Mesenchymal stem cell (in vitro differentiated cells and primary cell): ENCODE results near the gene ERC2.

Experiments used
- DNase-seq: peaks from one replicate; pipeline ENCODE4 v3.0.0-alpha.2; 2013
- H2AFZ ChIP-seq: one replicate; pipeline ENCODE4 v1.6.1; 2013; ENCODE audit warnings: low read depth, mild to moderate bottlenecking, control low read depth, inconsistent platforms, low read length, moderate library complexity
- H2AK5ac ChIP-seq: 2 replicates; pipeline ENCODE4 v1.6.1; 2013; ENCODE audit warnings: low read length, moderate library complexity, mild to moderate bottlenecking, inconsistent platforms; ENCODE audit not compliant: severe bottlenecking
- H2BK120ac ChIP-seq: one replicate; pipeline ENCODE4 v1.6.1; 2013; ENCODE audit warnings: low read depth, mild to moderate bottlenecking, inconsistent platforms, low read length, moderate library complexity
- H2BK12ac ChIP-seq, 2 experiments: one replicate each; pipeline ENCODE4 v1.6.1; 2013; ENCODE audit warnings: inconsistent platforms in 2 of 2, low read length in 2 of 2, mild to moderate bottlenecking in 2 of 2, moderate library complexity in 2 of 2, control low read depth in 1 of 2
- H2BK15ac ChIP-seq: one replicate; pipeline ENCODE4 v1.6.1; 2013; ENCODE audit warnings: mild to moderate bottlenecking, low read depth, inconsistent platforms; ENCODE audit not compliant: poor library complexity, severe bottlenecking
- H2BK5ac ChIP-seq: 2 replicates; pipeline ENCODE4 v1.6.1; 2013; ENCODE audit warnings: low read depth, mild to moderate bottlenecking, low read length, control low read depth, inconsistent platforms; ENCODE audit not compliant: poor library complexity, severe bottlenecking
- H3K14ac ChIP-seq, 2 experiments: one replicate each; pipeline ENCODE4 v1.6.1; 2013; ENCODE audit warnings: inconsistent platforms in 2 of 2, low read length in 2 of 2, control low read depth in 1 of 2, mild to moderate bottlenecking in 1 of 2, moderate library complexity in 1 of 2
- H3K18ac ChIP-seq, 2 experiments: one replicate each; pipeline ENCODE4 v1.6.1; 2013; ENCODE audit warnings: inconsistent platforms in 2 of 2, low read length in 2 of 2, control low read depth in 1 of 2, low read depth in 1 of 2, mild to moderate bottlenecking in 1 of 2
- H3K23ac ChIP-seq, 2 experiments: one replicate each; pipeline ENCODE4 v1.6.1; 2013; ENCODE audit warnings: inconsistent platforms in 2 of 2, low read length in 2 of 2, mild to moderate bottlenecking in 2 of 2, moderate library complexity in 2 of 2, control low read depth in 1 of 2
- H3K27ac ChIP-seq: 2 replicates; pipeline ENCODE4 v1.5.1; 2013; ENCODE audit warnings: mild to moderate bottlenecking, moderate library complexity, low read length, control low read depth, inconsistent platforms; ENCODE audit not compliant: poor library complexity, severe bottlenecking
- H3K27me3 ChIP-seq, 2 experiments: 2 replicates each; pipeline versions ENCODE4 v1.6.1 to v1.7.0; 2013; ENCODE audit warnings: low read length in 2 of 2, mild to moderate bottlenecking in 2 of 2, moderate library complexity in 2 of 2, control low read depth in 1 of 2, inconsistent platforms in 1 of 2; ENCODE audit not compliant: control insufficient read depth in 1 of 2, insufficient read depth in 1 of 2
- H3K36me3 ChIP-seq, 2 experiments: 2 replicates each; pipeline versions ENCODE4 v1.6.1 to v1.7.0; 2013; ENCODE audit warnings: low read length in 2 of 2, control low read depth in 1 of 2, inconsistent platforms in 1 of 2, low read depth in 1 of 2, mild to moderate bottlenecking in 1 of 2; ENCODE audit not compliant: insufficient read depth in 2 of 2, control insufficient read depth in 1 of 2
- H3K4ac ChIP-seq, 2 experiments: one replicate each; pipeline ENCODE4 v1.6.1; 2013; ENCODE audit warnings: inconsistent platforms in 2 of 2, low read length in 2 of 2, mild to moderate bottlenecking in 2 of 2, moderate library complexity in 2 of 2, control low read depth in 1 of 2, low read depth in 1 of 2
- H3K4me1 ChIP-seq: 2 replicates; pipeline ENCODE4 v1.6.1; 2013; ENCODE audit warnings: low read depth, low read length, control low read depth; ENCODE audit not compliant: control insufficient read depth, insufficient read depth
- H3K4me2 ChIP-seq: 2 replicates; pipeline ENCODE4 v1.6.1; 2013; ENCODE audit warnings: low read length, mild to moderate bottlenecking, inconsistent platforms; ENCODE audit not compliant: poor library complexity, severe bottlenecking
- H3K4me3 ChIP-seq, 2 experiments: 2 replicates each; pipeline versions ENCODE4 v1.5.1 to v1.7.0; 2013; ENCODE audit warnings: low read length in 2 of 2, mild to moderate bottlenecking in 2 of 2, control low read depth in 1 of 2, low read depth in 1 of 2; ENCODE audit not compliant: insufficient read depth in 1 of 2
- H3K79me1 ChIP-seq: replicated peaks from 2 replicates; pipeline ENCODE4 v1.6.1; 2013; ENCODE audit warnings: mild to moderate bottlenecking, control low read depth, low read length, inconsistent platforms; ENCODE audit not compliant: poor library complexity, severe bottlenecking
- H3K9ac ChIP-seq: 2 replicates; pipeline ENCODE4 v1.7.0; 2013; ENCODE audit warnings: mild to moderate bottlenecking, low read length, moderate library complexity
- H3K9me3 ChIP-seq: 2 replicates; pipeline ENCODE4 v1.7.0; 2013; ENCODE audit warnings: mild to moderate bottlenecking, low read length; ENCODE audit not compliant: control insufficient read depth
- H4K8ac ChIP-seq: one replicate; pipeline ENCODE4 v1.6.1; 2013; ENCODE audit warnings: inconsistent platforms, mild to moderate bottlenecking, low read length, moderate library complexity
- H4K91ac ChIP-seq: one replicate; pipeline ENCODE4 v1.6.1; 2013; ENCODE audit warnings: mild to moderate bottlenecking, low read length, inconsistent platforms
- whole genome bisulfite sequencing: methylation state at CpG from one replicate; pipeline ENCODE4 v1.1.7; 2013; ENCODE audit warnings: mixed read lengths; 5-methylcytosine and 5-hydroxymethylcytosine counted together

The ERC2 gene

DNA sequence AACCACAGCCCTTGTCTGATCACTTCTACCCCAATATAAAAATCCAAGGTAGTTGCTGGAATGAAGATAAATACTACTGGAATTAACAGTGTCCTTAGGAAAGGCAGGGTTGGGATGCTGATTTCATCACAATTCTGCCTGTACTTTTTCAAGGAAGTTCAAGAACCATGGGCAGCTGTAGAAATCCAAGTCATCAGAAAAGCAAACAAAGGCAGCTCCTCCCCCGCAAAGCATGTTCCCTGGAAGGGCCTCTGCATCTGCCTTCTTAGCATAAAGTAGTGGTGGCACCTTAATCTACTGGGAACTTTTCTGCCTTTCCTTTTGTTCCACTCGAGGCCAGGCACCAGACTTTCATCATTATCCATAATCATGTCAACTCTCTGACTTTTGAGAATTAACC is 54.4 kb downstream of the ERC2 start:
- no peak overlapping the region for H2BK12ac ChIP-seq
- H2BK120ac ChIP-seq, result no peak overlapping the region
- H3K27me3 ChIP-seq, result no peaks in the 10 kb centered on the region
- no peaks in the 10 kb centered on the region for H3K79me1 ChIP-seq
- no peak overlapping the region for H2BK15ac ChIP-seq
- no peak overlapping the region for H3K14ac ChIP-seq
- H3K9ac ChIP-seq, result no peak overlapping the region
- no peaks in the 10 kb centered on the region for H3K9me3 ChIP-seq
- H4K91ac ChIP-seq, result no peak overlapping the region
- no peak overlapping the region for H2AK5ac ChIP-seq
- no peak overlapping the region for H3K23ac ChIP-seq
- H3K4ac ChIP-seq, result no peak overlapping the region
- H3K4me2 ChIP-seq, result no peak overlapping the region
- H3K18ac ChIP-seq, result no peak overlapping the region
- DNase-seq, result no peak
- no peak overlapping the region for H3K27ac ChIP-seq
- H2BK5ac ChIP-seq, result no peak overlapping the region
- H3K4me3 ChIP-seq, result no peak overlapping the region
- no peak overlapping the region for H4K8ac ChIP-seq
- 86% methylated on average over 2 of the region's 2 CpGs for WGBS
- peaks cover 0 to 1% of the 10 kb centered on the region in 2 experiments for H3K36me3 ChIP-seq
- H3K4me1 ChIP-seq, result no peaks in the 10 kb centered on the region
- H2AFZ ChIP-seq, result no peak overlapping the region

DNA sequence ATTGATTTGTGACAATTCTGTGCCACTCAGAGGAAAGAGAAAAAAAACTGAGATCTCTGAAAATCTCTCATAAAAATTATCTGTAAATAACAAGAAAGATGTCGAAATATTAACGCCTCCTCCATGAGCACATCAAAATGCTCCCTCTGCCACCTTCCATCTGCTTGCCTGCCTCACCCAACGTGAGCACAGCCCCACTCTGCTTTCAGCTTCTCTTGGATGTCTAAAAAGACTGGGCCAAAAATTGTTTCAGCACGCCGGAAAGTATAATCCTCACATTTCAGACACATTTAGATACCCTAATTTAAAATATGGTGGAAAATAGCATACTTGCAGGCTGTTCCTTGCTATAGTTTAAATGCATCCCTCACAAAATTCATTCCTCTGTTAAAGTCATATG is 57.1 kb downstream of the ERC2 start:
- no peak overlapping the region for H2BK120ac ChIP-seq
- H2AFZ ChIP-seq, result no peak overlapping the region
- H3K27ac ChIP-seq, result no peak overlapping the region
- no peak overlapping the region for H2BK15ac ChIP-seq
- no peak overlapping the region for H4K8ac ChIP-seq
- DNase-seq, result no peak
- 74% methylated on average over 3 of the region's 5 CpGs for WGBS
- H3K4me2 ChIP-seq, result no peak overlapping the region
- H3K4me3 ChIP-seq, result no peak overlapping the region
- no peak overlapping the region for H3K14ac ChIP-seq
- H3K36me3 ChIP-seq, result peaks cover 0 to 5% of the 10 kb centered on the region in 2 experiments
- H3K9me3 ChIP-seq, result no peaks in the 10 kb centered on the region
- no peaks in the 10 kb centered on the region for H3K79me1 ChIP-seq
- H2BK5ac ChIP-seq, result no peak overlapping the region
- no peak overlapping the region for H3K23ac ChIP-seq
- no peak overlapping the region for H2AK5ac ChIP-seq
- no peak overlapping the region for H3K4ac ChIP-seq
- H3K9ac ChIP-seq, result no peak overlapping the region
- H3K18ac ChIP-seq, result no peak overlapping the region
- no peak overlapping the region for H2BK12ac ChIP-seq
- no peaks in the 10 kb centered on the region for H3K4me1 ChIP-seq
- H3K27me3 ChIP-seq, result no peaks in the 10 kb centered on the region
- H4K91ac ChIP-seq, result no peak overlapping the region

DNA sequence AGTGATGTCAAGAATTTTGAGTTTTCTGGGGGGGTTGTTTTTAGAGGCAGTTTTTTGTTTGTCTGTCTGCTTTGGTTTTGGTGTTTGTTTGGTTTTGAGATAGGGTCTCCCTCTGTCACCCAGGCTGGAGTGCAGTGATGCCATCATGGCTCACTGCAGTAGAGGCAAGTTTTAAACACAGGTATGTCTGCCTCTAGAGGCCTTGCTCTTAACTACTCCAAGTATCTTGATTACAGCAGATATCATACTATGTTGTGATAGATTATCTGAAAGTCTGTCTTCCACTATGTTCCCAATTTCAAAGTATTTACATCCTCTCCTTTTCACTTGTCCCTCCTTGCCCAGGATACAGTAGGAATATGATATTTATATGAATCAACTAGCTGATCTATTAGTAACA is 57.7 kb downstream of the ERC2 start:
- H2AFZ ChIP-seq, result no peak overlapping the region
- DNase-seq, result no peak
- no peaks in the 10 kb centered on the region for H3K79me1 ChIP-seq
- no peak overlapping the region for H2BK5ac ChIP-seq
- no peak overlapping the region for H3K14ac ChIP-seq
- H3K4me2 ChIP-seq, result no peak overlapping the region
- H3K36me3 ChIP-seq, result peaks cover 0 to 5% of the 10 kb centered on the region in 2 experiments
- H4K91ac ChIP-seq, result no peak overlapping the region
- H3K27ac ChIP-seq, result no peak overlapping the region
- no peaks in the 10 kb centered on the region for H3K27me3 ChIP-seq
- H3K4ac ChIP-seq, result no peak overlapping the region
- no peaks in the 10 kb centered on the region for H3K9me3 ChIP-seq
- H2BK12ac ChIP-seq, result no peak overlapping the region
- H3K9ac ChIP-seq, result no peak overlapping the region
- H3K4me1 ChIP-seq, result no peaks in the 10 kb centered on the region
- no peak overlapping the region for H3K23ac ChIP-seq
- H4K8ac ChIP-seq, result no peak overlapping the region
- no peak overlapping the region for H2AK5ac ChIP-seq
- no peak overlapping the region for H2BK15ac ChIP-seq
- H3K18ac ChIP-seq, result no peak overlapping the region
- no peak overlapping the region for H3K4me3 ChIP-seq
- no peak overlapping the region for H2BK120ac ChIP-seq

DNA sequence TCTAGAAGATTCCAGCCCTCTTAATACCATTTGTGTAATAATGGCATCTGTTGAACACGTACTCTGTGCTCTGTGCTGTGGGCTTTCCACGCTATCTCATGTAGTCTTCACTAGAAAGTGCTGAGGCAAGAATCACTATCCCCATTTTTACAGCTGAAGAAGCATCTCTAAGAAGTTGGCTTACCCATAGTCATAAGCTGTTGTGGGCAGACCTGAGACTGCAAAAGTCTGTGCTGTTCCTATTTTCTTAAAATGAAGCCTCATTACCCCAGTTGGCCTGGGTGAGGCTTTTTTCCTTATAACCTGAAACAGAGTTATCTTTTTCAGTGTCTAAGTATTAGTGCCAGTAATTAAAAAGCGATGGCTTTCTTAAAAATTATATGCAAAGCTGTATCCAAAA is 58.5 kb downstream of the ERC2 start:
- H2BK5ac ChIP-seq, result no peak overlapping the region
- H2BK15ac ChIP-seq, result no peak overlapping the region
- no peak overlapping the region for H2AK5ac ChIP-seq
- H3K14ac ChIP-seq, result no peak overlapping the region
- no peaks in the 10 kb centered on the region for H3K9me3 ChIP-seq
- H3K18ac ChIP-seq, result no peak overlapping the region
- no peaks in the 10 kb centered on the region for H3K4me1 ChIP-seq
- H3K27me3 ChIP-seq, result no peaks in the 10 kb centered on the region
- no peak overlapping the region for H3K23ac ChIP-seq
- H3K4ac ChIP-seq, result no peak overlapping the region
- H4K8ac ChIP-seq, result no peak overlapping the region
- H3K79me1 ChIP-seq, result no peaks in the 10 kb centered on the region
- no peak overlapping the region for H3K9ac ChIP-seq
- no peak overlapping the region for H3K27ac ChIP-seq
- no peak overlapping the region for H3K4me2 ChIP-seq
- H3K4me3 ChIP-seq, result no peak overlapping the region
- no peak overlapping the region for H2BK12ac ChIP-seq
- no peak overlapping the region for H4K91ac ChIP-seq
- H2AFZ ChIP-seq, result no peak overlapping the region
- 80% methylated on average over 2 of the region's 3 CpGs for WGBS
- no peak overlapping the region for H2BK120ac ChIP-seq
- peaks cover 0 to 5% of the 10 kb centered on the region in 2 experiments for H3K36me3 ChIP-seq
- no peak for DNase-seq
